Ectodermal cell (in vitro differentiated cells): Measurements from ENCODE around the gene FOXC1.

ENCODE experiments used
- H3K27ac ChIP-seq: 2 replicates; pipeline ENCODE4 v1.7.0; 2013; ENCODE audit warnings: mild to moderate bottlenecking, low read depth, low read length; ENCODE audit not compliant: insufficient read depth, poor library complexity, severe bottlenecking
- H3K27me3 ChIP-seq: 2 replicates; pipeline ENCODE4 v1.7.0; 2013; ENCODE audit warnings: mild to moderate bottlenecking, low read length; ENCODE audit not compliant: insufficient read depth, control insufficient read depth, poor library complexity, severe bottlenecking
- H3K36me3 ChIP-seq: one replicate; pipeline ENCODE4 v1.7.0; 2013; ENCODE audit warnings: low read length; ENCODE audit not compliant: control insufficient read depth, insufficient read depth
- H3K4me1 ChIP-seq: one replicate; pipeline ENCODE4 v1.7.0; 2013; ENCODE audit warnings: low read length; ENCODE audit not compliant: control insufficient read depth, insufficient read depth
- H3K4me3 ChIP-seq: 2 replicates; pipeline ENCODE4 v1.7.0; 2013; ENCODE audit warnings: low read depth, low read length, control low read depth; ENCODE audit not compliant: insufficient read depth
- H3K9me3 ChIP-seq: 2 replicates; pipeline ENCODE4 v1.7.0; 2013; ENCODE audit warnings: mild to moderate bottlenecking, low read length, moderate library complexity; ENCODE audit not compliant: control insufficient read depth
- WGBS, 2 experiments: methylation state at CpG; one replicate each; pipeline ENCODE4 v1.1.7; 2013; ENCODE audit warnings: missing lambda C conversion rate in 2 of 2; 5-methylcytosine and 5-hydroxymethylcytosine counted together

FOXC1 gene

DNA sequence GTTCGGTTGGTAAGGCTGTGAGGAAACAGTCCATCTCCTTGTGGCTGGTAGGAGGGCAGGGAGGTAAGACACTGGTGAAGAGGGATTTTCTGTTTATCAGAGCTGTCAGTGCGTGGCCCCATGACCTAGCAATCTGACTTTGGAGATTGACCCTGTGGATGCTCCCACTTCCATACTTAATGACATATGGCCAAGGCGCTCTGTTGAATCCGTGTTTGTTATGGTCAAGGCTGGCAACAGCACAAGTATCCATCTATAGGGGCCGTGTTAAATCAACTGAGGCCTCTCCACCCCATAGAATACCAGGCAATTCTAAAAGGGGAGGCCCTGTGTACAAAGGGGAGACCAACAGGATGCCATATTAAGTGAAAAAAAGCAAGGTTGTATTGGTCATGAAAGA is 25.6 kb upstream of the FOXC1 start:
- 94 to 96% methylated on average over 5 of the region's 5 CpGs for WGBS, 2 experiments
- H3K36me3 ChIP-seq, result no peaks in the 10 kb centered on the region
- no peak overlapping the region for H3K27ac ChIP-seq
- H3K4me3 ChIP-seq, result no peak overlapping the region
- H3K27me3 ChIP-seq, result no peaks in the 10 kb centered on the region
- H3K9me3 ChIP-seq, result no peaks in the 10 kb centered on the region
- H3K4me1 ChIP-seq, result peaks cover 6% of the 10 kb centered on the region

DNA sequence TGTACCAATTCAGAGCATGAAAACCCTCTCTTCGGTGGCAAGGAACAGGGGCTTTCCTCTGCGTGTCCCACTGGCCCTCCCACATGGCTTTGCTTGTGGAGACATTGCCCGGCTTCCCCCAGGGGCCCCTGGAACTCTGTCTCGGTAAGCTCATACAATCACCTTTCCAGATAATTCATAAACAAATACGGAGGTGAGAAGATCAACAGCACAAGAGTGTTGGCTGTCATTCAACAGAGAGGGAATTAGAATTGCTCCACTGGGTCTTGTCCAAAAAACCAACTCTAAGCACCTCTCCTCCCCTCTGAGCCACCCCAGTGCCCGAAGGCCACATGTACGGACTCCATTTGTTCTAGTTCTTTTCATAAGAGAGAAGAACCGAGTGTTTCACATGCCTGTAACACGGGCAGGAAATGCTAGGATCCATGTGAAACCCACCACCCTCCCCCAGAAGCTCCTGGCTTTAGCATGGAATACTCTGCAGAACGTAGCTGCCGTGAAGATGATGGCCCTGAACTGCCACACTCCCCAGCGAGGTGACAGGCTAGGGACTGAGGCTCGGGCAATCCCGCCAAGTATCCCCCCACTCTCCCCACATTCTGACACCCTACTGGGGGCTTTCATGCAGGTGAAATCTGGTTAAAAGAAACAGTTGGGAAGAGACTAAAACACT is 24.6 kb upstream of the FOXC1 start:
- Histone ChIP-seq H3K4me1 (peaks cover 6% of the 10 kb centered on the region), H3K27ac (no peak overlapping the region), H3K27me3 (no peaks in the 10 kb centered on the region), H3K4me3 (no peak overlapping the region), H3K9me3 (no peaks in the 10 kb centered on the region), H3K36me3 (no peaks in the 10 kb centered on the region)
- WGBS, 2 experiments, result 91 to 96% methylated on average over 13 to 14 of the region's 14 CpGs

DNA sequence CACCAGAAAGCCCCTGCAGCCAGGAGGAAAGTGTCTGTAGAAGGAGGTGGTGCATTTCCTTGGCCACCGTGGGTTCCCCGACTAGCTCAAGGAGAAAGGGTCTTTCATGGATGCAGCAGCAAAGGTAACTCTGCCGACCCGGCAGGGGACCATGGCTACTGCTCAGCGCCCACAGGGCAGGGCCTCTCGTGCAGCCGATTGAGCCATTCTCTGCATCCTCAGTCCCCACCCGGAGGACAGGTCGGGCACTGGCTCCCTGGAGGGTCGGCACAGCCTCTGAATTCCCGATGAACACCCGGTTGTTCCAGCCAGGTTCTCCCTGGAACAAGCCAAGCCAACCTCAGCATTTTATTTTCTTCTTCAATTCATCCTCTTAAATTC is 24.1 kb upstream of the FOXC1 start:
- Histone ChIP-seq H3K9me3 (no peaks in the 10 kb centered on the region), H3K36me3 (no peaks in the 10 kb centered on the region), H3K4me3 (no peak overlapping the region), H3K4me1 (peaks cover under 1% of the 10 kb centered on the region), H3K27ac (no peak overlapping the region), H3K27me3 (no peaks in the 10 kb centered on the region)
- 85 to 88% methylated on average over 12 of the region's 12 CpGs for WGBS, 2 experiments

DNA sequence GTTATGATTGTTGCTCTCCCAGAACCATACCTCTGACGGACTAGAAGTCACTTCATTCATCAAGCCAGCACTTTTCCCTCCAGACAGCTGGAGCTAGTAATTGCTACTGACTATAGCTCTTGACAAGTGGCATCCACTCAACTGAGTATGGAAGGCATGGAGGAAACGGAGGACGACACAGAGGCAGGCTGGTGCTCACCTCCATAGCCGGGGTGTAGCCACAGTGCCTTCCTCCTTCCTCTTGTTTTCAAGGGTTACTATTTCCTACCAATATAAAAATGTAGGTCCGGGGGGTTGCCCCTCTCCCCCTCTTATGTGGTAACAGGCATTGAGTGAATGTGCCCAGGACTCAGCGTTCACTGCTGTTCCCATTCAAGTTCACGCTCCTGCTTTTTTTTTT is 23.5 kb upstream of the FOXC1 start:
- 83 to 89% methylated on average over 7 of the region's 7 CpGs for WGBS, 2 experiments

DNA sequence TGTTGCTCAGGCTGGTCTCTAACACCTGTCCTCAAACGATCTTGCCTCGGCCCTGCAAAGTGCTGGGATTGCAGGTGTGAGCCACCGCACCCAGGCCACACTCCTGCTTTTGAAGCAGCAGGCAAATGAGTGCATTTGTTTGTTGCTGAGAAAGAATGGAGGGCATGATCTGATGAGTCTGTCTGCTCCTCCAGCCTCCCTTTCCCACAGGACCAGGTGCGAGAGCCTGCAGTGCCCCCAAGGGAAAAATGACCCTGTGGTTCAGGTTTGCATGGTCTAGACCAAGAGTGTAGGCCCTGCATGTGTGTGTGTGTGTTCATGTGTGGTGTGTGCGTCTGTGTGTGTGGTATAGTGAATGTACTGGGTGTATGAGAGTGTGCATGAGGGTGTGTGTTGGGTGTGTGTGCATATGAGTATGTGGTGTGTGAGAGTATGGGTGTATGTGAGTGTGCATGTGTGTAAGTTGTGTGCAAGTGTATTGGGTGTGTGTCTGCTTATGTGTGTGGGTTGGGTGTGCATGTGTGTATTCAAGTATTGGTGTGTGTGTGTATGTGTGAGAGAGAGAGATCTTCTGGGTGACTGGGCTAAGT is 22.8 kb upstream of the FOXC1 start:
- H3K4me3 ChIP-seq, result no peak overlapping the region
- H3K27me3 ChIP-seq, result no peaks in the 10 kb centered on the region
- H3K36me3 ChIP-seq, result no peaks in the 10 kb centered on the region
- no peak overlapping the region for H3K27ac ChIP-seq
- WGBS, 2 experiments, result 86 to 94% methylated on average over 5 of the region's 5 CpGs
- H3K9me3 ChIP-seq, result no peaks in the 10 kb centered on the region
- no peaks in the 10 kb centered on the region for H3K4me1 ChIP-seq

More for the DNA sequence above, 23.5 kb upstream of the FOXC1 start:
- Histone ChIP-seq H3K36me3 (no peaks in the 10 kb centered on the region), H3K9me3 (no peaks in the 10 kb centered on the region), H3K4me3 (no peak overlapping the region), H3K4me1 (no peaks in the 10 kb centered on the region), H3K27ac (no peak overlapping the region), H3K27me3 (no peaks in the 10 kb centered on the region)

DNA sequence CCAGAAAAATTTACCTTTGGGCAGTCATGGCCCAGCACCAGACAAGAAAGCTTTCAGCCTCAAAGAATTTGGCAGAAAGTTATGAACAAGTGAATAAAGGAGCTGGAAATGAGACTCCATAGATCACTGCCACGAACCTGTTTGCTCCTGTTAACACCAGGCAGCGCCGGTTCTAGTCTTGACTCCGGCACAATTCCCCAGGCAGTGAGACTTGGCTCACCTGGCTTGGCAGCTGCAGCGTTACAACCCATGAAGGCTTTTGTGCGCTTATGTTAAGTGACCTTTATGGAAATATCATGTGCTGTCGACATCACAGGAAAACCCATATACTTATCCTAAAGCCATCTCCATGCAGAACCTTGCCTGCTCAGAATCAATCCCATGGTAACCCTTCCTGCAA is 22.2 kb upstream of the FOXC1 start:
- Histone ChIP-seq H3K27me3 (no peaks in the 10 kb centered on the region), H3K4me1 (no peaks in the 10 kb centered on the region), H3K4me3 (no peak overlapping the region), H3K27ac (no peak overlapping the region), H3K36me3 (no peaks in the 10 kb centered on the region), H3K9me3 (no peaks in the 10 kb centered on the region)
- WGBS, 2 experiments, result 94 to 96% methylated on average over 7 of the region's 7 CpGs

DNA sequence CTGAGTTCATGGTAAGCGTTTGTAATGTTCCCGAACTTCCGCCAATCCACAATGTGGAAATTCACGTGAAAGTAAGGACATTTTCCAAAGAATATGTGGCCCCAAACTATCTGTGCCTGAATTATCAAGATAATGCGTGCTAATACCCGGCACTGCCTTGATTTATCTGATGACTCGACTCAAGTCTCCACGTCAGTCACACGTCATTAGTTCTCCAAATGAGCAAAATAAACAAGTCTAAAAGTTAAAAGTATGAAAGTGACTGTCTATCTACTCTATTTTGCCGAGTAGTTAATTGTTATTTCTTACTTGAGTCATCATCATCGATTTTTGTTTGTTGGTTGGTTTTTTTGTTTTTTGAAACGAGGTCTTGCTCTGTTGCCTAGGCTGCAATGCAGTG is 21.7 kb upstream of the FOXC1 start:
- no peaks in the 10 kb centered on the region for H3K36me3 ChIP-seq
- no peaks in the 10 kb centered on the region for H3K4me1 ChIP-seq
- no peak overlapping the region for H3K27ac ChIP-seq
- no peaks in the 10 kb centered on the region for H3K9me3 ChIP-seq
- 93 to 95% methylated on average over 12 of the region's 12 CpGs for WGBS, 2 experiments
- no peak overlapping the region for H3K4me3 ChIP-seq
- H3K27me3 ChIP-seq, result no peaks in the 10 kb centered on the region

DNA sequence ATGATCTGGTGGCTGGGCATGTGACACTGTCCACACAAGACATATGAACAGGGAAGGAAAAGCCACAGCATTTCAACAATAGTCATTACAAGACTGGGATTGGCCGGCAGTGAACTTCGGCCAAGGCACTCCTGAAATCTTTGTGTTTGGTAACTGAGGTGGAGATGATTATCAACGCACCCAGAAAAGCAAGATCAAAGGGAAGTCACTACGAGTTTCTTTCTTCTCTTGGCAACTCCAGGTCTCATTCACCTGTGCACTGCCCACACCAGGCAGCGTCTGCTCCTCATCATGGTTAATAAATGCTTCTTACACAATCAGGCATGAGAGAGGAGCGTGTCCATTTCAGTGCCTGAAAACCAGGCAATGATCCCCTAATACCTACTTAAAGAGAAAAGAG is 20.5 kb upstream of the FOXC1 start:
- Histone ChIP-seq H3K27ac (no peak overlapping the region), H3K27me3 (peaks cover 3% of the 10 kb centered on the region), H3K36me3 (no peaks in the 10 kb centered on the region), H3K4me3 (no peak overlapping the region), H3K4me1 (no peaks in the 10 kb centered on the region), H3K9me3 (no peaks in the 10 kb centered on the region)
- WGBS, 2 experiments, result 93 to 95% methylated on average over 6 of the region's 6 CpGs

DNA sequence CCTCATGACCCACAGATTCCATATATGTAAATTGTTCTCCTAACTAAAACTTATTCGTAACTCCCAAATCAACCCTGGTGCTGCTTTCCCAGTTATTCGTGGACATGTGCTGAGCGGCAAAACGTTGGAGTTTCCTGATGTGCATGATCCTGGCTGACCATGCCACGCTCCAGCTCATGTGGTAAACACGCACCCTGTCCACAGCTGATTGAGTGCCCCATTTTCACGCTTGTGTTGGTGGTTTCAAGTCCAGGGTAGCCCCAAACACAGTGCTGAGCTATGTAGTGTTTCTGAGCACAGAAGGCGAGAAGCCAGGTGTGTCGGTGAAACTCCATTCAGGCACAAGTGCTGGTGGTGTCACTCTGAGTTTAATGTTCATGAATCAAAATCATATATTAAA is 19.1 kb upstream of the FOXC1 start:
- WGBS, 2 experiments, result 94 to 95% methylated on average over 9 of the region's 9 CpGs
- H3K4me3 ChIP-seq, result no peak overlapping the region
- H3K36me3 ChIP-seq, result no peaks in the 10 kb centered on the region
- no peak overlapping the region for H3K27ac ChIP-seq
- peaks cover 10% of the 10 kb centered on the region for H3K27me3 ChIP-seq
- H3K9me3 ChIP-seq, result no peaks in the 10 kb centered on the region
- no peaks in the 10 kb centered on the region for H3K4me1 ChIP-seq

DNA sequence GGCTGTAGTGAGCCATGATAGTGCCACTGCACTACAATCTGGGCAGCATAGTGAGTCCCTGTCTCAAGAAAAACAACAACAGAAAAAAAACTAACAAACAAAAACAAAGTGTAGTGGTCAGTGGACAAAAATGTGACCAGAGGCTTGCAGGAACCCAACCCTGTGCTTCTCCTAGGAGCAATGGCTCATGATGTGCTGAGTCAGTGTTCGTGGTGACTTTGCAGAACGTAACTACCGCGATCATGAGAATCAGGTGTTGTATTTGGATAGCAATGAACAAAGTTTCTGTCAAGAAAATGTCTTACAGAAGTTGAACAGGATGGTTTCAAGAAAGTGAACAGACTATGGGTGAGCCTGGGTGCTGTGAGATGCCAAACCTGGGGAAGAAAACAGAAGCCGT is 18.5 kb upstream of the FOXC1 start:
- no peak overlapping the region for H3K27ac ChIP-seq
- H3K4me3 ChIP-seq, result no peak overlapping the region
- no peaks in the 10 kb centered on the region for H3K9me3 ChIP-seq
- WGBS, 2 experiments, result 94 to 95% methylated on average over 5 of the region's 5 CpGs
- H3K27me3 ChIP-seq, result peaks cover 16% of the 10 kb centered on the region
- no peaks in the 10 kb centered on the region for H3K4me1 ChIP-seq
- H3K36me3 ChIP-seq, result no peaks in the 10 kb centered on the region
